ENCODE data around the gene L2HGDH. TPM values are rescaled to one million over a fixed set of nuclear protein-coding genes. Genes with fewer than 3 reads are reported as not detected.

L2HGDH gene
- total RNA-seq, 1 experiment from 2014 or later, result 18.6 TPM

DNA sequence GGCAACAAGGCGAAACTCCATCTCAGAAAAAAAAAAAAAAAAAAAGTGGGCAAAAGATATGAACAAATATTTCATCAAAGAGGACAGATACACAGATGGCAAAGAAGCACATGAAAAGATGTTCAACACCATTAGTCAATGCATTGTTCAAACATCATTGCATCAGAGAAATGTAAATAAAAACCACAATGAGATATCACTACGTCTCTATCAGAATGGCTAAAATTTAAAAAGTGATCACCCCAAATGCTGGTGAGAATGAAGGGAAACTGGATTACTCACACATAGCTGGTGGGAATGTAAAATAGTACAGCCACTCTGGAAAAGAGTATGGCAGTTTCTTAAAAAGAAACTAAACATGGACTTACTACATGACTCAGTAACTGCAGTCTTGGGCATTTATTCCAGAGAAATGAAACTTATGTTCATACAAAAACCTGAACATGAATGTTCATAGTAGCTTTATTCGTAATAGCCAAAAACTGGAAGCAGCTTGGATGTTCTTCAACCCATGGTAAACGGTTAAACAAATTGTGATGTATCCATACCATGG is 3.6 kb downstream of the L2HGDH start:
- H3K36me3 ChIP-seq (ENCODE audit: low read depth), result no peaks in the 10 kb centered on the region
- no peaks in the 10 kb centered on the region; the same call in 1 of the 2 replicates for H3K9me2 ChIP-seq (ENCODE audit: insufficient read depth)
- H3K27me3 ChIP-seq (ENCODE audit: insufficient read depth, low read depth), result no peaks in the 10 kb centered on the region
- peaks cover 5% of the 10 kb centered on the region; the same call in 1 of the 2 replicates for H3F3A ChIP-seq (ENCODE audit: insufficient read depth, low read depth)
- H3K4me1 ChIP-seq (replicated peaks; ENCODE audit: insufficient read depth), result peaks cover 20% of the 10 kb centered on the region
- ChIA-PET CTCF (interaction anchor here (0.7 kb wide), 1 partner anchor 224 kb away, joined by 8 read pairs; no protein-coding TSS in a partner anchor), POLR2A (ENCODE audit: unreplicated experiment) (no interaction called here)
- H3K79me2 ChIP-seq (ENCODE audit: low read depth), result peaks cover 55% of the 10 kb centered on the region
- no peak overlapping the region for H3K4me3 ChIP-seq
- no peak overlapping the region for H2AFZ ChIP-seq
- TF ChIP-seq, protein P1, sequence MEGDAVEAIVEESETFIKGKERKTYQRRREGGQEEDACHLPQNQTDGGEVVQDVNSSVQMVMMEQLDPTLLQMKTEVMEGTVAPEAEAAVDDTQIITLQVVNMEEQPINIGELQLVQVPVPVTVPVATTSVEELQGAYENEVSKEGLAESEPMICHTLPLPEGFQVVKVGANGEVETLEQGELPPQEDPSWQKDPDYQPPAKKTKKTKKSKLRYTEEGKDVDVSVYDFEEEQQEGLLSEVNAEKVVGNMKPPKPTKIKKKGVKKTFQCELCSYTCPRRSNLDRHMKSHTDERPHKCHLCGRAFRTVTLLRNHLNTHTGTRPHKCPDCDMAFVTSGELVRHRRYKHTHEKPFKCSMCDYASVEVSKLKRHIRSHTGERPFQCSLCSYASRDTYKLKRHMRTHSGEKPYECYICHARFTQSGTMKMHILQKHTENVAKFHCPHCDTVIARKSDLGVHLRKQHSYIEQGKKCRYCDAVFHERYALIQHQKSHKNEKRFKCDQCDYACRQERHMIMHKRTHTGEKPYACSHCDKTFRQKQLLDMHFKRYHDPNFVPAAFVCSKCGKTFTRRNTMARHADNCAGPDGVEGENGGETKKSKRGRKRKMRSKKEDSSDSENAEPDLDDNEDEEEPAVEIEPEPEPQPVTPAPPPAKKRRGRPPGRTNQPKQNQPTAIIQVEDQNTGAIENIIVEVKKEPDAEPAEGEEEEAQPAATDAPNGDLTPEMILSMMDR (conservative IDR thresholded peaks at IDR 0.05), result no peak
- no peak for TF ChIP-seq EZH2 (IDR thresholded peaks at IDR 0.05; ENCODE audit: low read depth)
- intact Hi-C loops (cut with micrococcal nuclease; ENCODE audit: unreplicated experiment), result no loop called here
- no peaks in the 10 kb centered on the region for H3K9me3 ChIP-seq (ENCODE audit: insufficient read depth, low read depth)
- no TSS peak for BruUV-seq (replicated peaks)
- no peaks in the 10 kb centered on the region for H4K20me1 ChIP-seq (ENCODE audit: insufficient read depth)
- H3K4me2 ChIP-seq, result no peak overlapping the region
- no peak for DNase-seq
- H3K27ac ChIP-seq, result no peak overlapping the region

DNA sequence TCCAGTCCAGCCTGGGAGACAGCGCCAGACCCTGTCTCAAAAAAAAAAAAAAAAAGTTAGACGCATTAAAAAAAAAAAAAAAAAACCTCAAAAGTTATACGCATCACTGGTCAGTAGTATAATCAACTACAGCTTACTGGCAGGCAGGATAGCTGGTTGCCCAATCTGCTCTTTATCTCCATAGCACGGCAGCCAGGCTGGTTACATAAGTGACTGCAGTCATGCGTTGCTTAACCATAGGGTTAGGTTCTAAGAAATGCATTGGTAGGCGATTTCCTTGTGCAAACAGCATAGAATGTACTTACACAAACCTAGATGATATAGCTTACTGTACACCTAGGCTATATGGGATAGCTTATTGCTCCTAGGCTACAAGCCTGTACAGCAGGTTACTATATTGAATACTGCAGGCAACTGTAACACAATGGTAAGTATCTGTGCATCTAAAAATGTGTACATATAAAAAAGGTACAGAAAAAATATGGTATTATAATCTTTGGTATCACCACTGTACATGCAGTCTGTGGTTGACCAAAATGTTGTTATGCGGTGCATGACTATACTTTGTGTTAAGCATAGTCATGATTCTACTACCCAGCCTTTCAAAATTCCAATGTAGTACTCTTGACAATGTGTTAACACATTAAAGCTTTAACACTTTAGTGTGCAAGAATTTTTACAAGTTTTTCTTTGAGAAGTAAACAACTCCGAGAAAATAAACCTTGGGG is 8.1 kb downstream of the L2HGDH start:
- no peaks in the 10 kb centered on the region for H3K27me3 ChIP-seq (ENCODE audit: insufficient read depth, low read depth)
- intact Hi-C loops (cut with micrococcal nuclease; ENCODE audit: unreplicated experiment), result no loop called here
- no peaks in the 10 kb centered on the region for H3K9me3 ChIP-seq (ENCODE audit: insufficient read depth, low read depth)
- H4K20me1 ChIP-seq (ENCODE audit: insufficient read depth), result no peaks in the 10 kb centered on the region; the same call in 1 of the 2 replicates
- no peak overlapping the region for H3K27ac ChIP-seq
- ChIA-PET POLR2A (ENCODE audit: unreplicated experiment) (no interaction called here), CTCF (no interaction called here)
- H3K9me2 ChIP-seq (ENCODE audit: insufficient read depth), result no peaks in the 10 kb centered on the region; the same call in 1 of the 2 replicates
- no TSS peak for BruUV-seq (replicated peaks)
- no peak for TF ChIP-seq EZH2 (IDR thresholded peaks at IDR 0.05; ENCODE audit: low read depth)
- TF ChIP-seq, protein P1 (conservative IDR thresholded peaks at IDR 0.05), result no peak
- H3K36me3 ChIP-seq (ENCODE audit: low read depth), result no peaks in the 10 kb centered on the region
- peaks cover 26% of the 10 kb centered on the region for H3K79me2 ChIP-seq (ENCODE audit: low read depth)
- DNase-seq, result peak in 1 of 2 experiments; percentile 84
- no peak overlapping the region for H2AFZ ChIP-seq
- H3K4me1 ChIP-seq (replicated peaks; ENCODE audit: insufficient read depth), result peaks cover 5% of the 10 kb centered on the region; the same call in 1 of the 2 replicates
- no peak overlapping the region for H3K4me2 ChIP-seq
- no peak overlapping the region for H3K4me3 ChIP-seq
- no peaks in the 10 kb centered on the region for H3F3A ChIP-seq (ENCODE audit: insufficient read depth, low read depth)

DNA sequence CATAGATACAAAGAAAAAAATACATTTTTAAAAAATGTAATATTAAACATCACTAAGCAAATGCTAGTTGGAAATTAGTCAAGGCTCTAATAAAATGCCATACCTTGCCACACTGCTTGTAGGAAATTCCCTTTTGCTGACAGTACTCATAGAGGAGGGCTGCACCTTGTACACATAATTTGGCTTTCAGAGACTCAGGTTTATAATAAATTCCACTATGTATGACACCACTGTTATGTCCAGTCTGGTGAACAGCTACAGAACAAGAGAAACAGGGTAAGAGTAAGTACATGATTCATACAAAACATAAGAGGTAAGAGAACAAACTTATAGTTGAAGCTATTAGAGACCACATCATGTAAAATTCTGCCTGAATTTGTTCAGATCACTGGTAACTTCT is 10.1 kb downstream of the L2HGDH start:
- H3K4me2 ChIP-seq, result no peak overlapping the region
- no peaks in the 10 kb centered on the region; the same call in 1 of the 2 replicates for H4K20me1 ChIP-seq (ENCODE audit: insufficient read depth)
- no peaks in the 10 kb centered on the region for H3K36me3 ChIP-seq (ENCODE audit: low read depth)
- H2AFZ ChIP-seq, result no peak overlapping the region
- no peaks in the 10 kb centered on the region for H3K9me3 ChIP-seq (ENCODE audit: insufficient read depth, low read depth)
- H3K4me3 ChIP-seq, result no peak overlapping the region
- BruUV-seq (replicated peaks), result no TSS peak
- intact Hi-C loops (cut with micrococcal nuclease; ENCODE audit: unreplicated experiment), result no loop called here
- H3K27me3 ChIP-seq (ENCODE audit: insufficient read depth, low read depth), result no peaks in the 10 kb centered on the region
- CTCF ChIA-PET, result no interaction called here
- no peaks in the 10 kb centered on the region for H3K9me2 ChIP-seq (ENCODE audit: insufficient read depth)
- peaks cover 14% of the 10 kb centered on the region for H3K79me2 ChIP-seq (ENCODE audit: low read depth)
- peak in 1 of 2 experiments; percentile 37 for DNase-seq
- H3K27ac ChIP-seq, result no peak overlapping the region
- TF ChIP-seq EZH2 (IDR thresholded peaks at IDR 0.05; ENCODE audit: low read depth), result no peak
- TF ChIP-seq, protein P1 (conservative IDR thresholded peaks at IDR 0.05), result no peak
- POLR2A ChIA-PET (ENCODE audit: unreplicated experiment), result no interaction called here
- H3F3A ChIP-seq (ENCODE audit: insufficient read depth, low read depth), result no peaks in the 10 kb centered on the region
- H3K4me1 ChIP-seq (replicated peaks; ENCODE audit: insufficient read depth), result peaks cover 5% of the 10 kb centered on the region; the same call in 1 of the 2 replicates

All from PC-9 (cell line).